ENCODE measurements around the gene WDR41.
A peak's percentile ranks its signal among the peaks of the same experiment; 100 is the strongest.

The WDR41 gene

DNA sequence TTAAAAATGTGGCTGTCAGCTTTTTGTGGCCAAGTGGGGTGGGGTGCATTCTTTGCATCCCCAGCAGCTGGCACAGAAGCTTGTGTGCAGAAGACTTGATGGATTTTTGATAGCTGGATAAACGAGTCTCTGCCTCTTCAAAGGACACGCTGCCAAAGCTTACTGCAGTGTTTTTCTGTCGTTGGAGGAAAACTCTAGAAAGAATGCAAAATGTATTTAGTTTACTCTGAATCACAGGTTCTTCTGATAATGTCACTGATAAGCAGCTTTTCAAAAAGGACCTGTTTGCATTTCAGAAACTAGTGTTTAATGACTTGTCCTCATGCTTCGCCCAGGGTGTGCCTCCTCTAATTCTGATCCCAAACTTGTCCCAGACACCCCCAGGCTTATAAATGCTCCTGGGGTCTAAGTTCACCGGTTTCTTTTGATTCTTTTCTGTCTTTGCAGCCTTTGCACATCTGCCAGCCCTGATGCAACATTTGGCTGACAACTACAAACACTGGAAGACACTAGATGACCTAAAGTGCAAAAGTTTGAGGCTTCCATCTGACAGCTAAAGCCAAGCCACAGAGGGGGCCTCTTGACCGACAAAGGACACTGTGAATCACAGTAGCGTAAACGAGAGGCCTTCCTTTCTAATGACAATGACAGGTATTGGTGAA is 66.0 kb downstream of the WDR41 start:
- Histone ChIP-seq H3K79me2 (ENCODE audit: control insufficient read depth, insufficient read depth, low read length, unreplicated experiment) (no peaks in the 10 kb centered on the region), H3K4me1 (ENCODE audit: control insufficient read depth, insufficient read depth, low read length, unreplicated experiment) (peaks cover 30% of the 10 kb centered on the region), H3K27me3 (ENCODE audit: insufficient read depth, low read length) (no peaks in the 10 kb centered on the region), H3K4me3 (ENCODE audit: low read depth, low read length) (no peak overlapping the region), H3K27ac (ENCODE audit: low read depth, low read length) (peak overlapping the region; percentile 69), H3K36me3 (ENCODE audit: insufficient read depth, low read length) (peaks cover 8% of the 10 kb centered on the region; the same call in 1 of the 2 replicates), H2AFZ (ENCODE audit: low read length, unreplicated experiment) (no peak overlapping the region)

GRCh38 chr5:77425420-77425819 is 66.7 kb downstream of the WDR41 start:
- H3K79me2 ChIP-seq (ENCODE audit: control insufficient read depth, insufficient read depth, low read length, unreplicated experiment), result no peaks in the 10 kb centered on the region
- no peak overlapping the region for H3K4me3 ChIP-seq (ENCODE audit: low read depth, low read length)
- H3K4me1 ChIP-seq (ENCODE audit: control insufficient read depth, insufficient read depth, low read length, unreplicated experiment), result peaks cover 25% of the 10 kb centered on the region
- no peaks in the 10 kb centered on the region for H3K27me3 ChIP-seq (ENCODE audit: insufficient read depth, low read length)
- H2AFZ ChIP-seq (ENCODE audit: low read length, unreplicated experiment), result no peak overlapping the region
- 0 out of 2 replicates have a peak, but pooled peaks cover 3% of the 10 kb centered on the region for H3K36me3 ChIP-seq (ENCODE audit: insufficient read depth, low read length)
- H3K27ac ChIP-seq (ENCODE audit: low read depth, low read length), result 0 out of 2 replicates have a peak overlapping the region, but pooled peaks have one; percentile 69

DNA sequence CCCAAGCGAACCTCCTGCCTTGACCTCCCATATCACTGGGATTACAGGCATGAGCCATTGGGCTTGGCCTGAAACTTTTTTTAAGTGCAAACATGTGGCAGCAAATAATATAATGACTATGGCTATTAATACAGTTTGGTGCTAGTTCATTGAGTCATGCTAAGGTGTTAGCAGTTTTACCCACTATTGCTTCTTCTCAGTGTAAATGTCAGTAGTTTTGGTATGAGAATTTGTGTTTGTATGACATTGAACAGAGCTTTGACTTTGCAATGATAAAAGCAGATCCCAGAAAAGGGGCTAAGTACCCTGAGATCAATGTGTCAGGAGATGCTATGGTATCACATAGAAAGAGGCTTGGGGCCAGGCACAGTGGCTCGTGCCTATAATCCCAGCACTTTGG is 67.2 kb downstream of the WDR41 start:
- Histone ChIP-seq H3K79me2 (ENCODE audit: control insufficient read depth, insufficient read depth, low read length, unreplicated experiment) (no peaks in the 10 kb centered on the region), H3K36me3 (ENCODE audit: insufficient read depth, low read length) (no peaks in the 10 kb centered on the region), H2AFZ (ENCODE audit: low read length, unreplicated experiment) (no peak overlapping the region), H3K27me3 (ENCODE audit: insufficient read depth, low read length) (no peaks in the 10 kb centered on the region), H3K27ac (ENCODE audit: low read depth, low read length) (no peak overlapping the region), H3K4me3 (ENCODE audit: low read depth, low read length) (no peak overlapping the region), H3K4me1 (ENCODE audit: control insufficient read depth, insufficient read depth, low read length, unreplicated experiment) (peaks cover 25% of the 10 kb centered on the region)

DNA sequence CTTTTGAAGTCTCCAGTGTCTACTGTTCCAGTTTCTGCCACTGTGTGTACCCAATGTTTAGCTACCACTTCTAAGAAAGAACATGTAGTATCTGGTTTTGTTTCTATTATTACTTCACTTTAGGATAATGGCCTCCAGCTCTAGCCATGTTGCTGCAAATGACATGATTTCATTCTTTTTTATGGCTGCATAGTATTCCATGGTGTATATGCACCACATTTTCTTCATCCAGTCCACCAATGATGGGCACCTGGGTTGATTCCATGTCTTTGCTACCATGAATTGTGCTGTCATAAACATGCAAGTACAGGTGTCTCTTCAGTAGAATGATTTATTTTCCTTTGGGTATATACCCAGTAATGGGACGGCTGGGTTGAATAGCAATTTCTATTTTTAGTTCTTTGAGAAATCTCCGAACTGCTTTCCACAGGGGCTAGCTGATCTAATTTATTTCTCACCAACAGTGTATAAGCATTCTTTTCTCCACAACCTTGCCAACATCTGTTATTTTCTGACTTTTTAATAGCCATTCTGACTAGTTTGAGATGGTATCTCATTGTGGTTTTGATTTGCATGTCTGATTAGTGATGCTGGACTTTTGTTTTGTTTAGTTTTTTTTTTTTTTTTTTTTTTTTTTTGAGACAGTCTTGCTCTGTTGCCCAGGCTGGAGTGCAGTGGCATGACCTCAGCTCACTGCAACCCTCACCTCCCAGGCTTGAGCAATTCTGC is 68.9 kb downstream of the WDR41 start:
- H2AFZ ChIP-seq (ENCODE audit: low read length, unreplicated experiment), result no peak overlapping the region
- H3K27ac ChIP-seq (ENCODE audit: low read depth, low read length), result no peak overlapping the region
- H3K36me3 ChIP-seq (ENCODE audit: insufficient read depth, low read length), result no peaks in the 10 kb centered on the region
- no peaks in the 10 kb centered on the region for H3K79me2 ChIP-seq (ENCODE audit: control insufficient read depth, insufficient read depth, low read length, unreplicated experiment)
- H3K4me3 ChIP-seq (ENCODE audit: low read depth, low read length), result no peak overlapping the region
- peaks cover 33% of the 10 kb centered on the region for H3K4me1 ChIP-seq (ENCODE audit: control insufficient read depth, insufficient read depth, low read length, unreplicated experiment)
- no peaks in the 10 kb centered on the region for H3K27me3 ChIP-seq (ENCODE audit: insufficient read depth, low read length)

DNA sequence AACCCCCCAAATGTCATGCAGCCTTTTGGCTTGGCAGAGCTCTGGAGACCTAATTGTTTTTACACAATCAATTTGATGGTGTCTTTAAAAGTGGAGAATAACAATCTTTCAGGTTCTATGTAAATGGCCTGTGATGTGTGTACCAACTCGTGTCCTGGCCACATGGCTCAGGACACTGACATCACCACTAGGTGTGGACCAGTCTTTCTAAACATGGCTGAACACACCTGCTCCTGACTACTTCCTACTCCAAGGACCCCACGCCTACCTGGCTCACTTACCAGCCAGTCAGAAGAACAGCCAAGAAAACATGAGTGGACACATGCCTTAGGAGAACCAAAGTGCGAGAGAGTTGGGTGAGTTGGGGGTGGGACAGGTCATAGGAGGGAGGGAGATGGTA is 71.2 kb downstream of the WDR41 start:
- Histone ChIP-seq H3K36me3 (ENCODE audit: insufficient read depth, low read length) (no peaks in the 10 kb centered on the region), H3K79me2 (ENCODE audit: control insufficient read depth, insufficient read depth, low read length, unreplicated experiment) (no peaks in the 10 kb centered on the region), H3K27me3 (ENCODE audit: insufficient read depth, low read length) (no peaks in the 10 kb centered on the region), H3K4me1 (ENCODE audit: control insufficient read depth, insufficient read depth, low read length, unreplicated experiment) (peaks cover 22% of the 10 kb centered on the region), H3K27ac (ENCODE audit: low read depth, low read length) (no peak overlapping the region), H2AFZ (ENCODE audit: low read length, unreplicated experiment) (no peak overlapping the region), H3K4me3 (ENCODE audit: low read depth, low read length) (no peak overlapping the region)

DNA sequence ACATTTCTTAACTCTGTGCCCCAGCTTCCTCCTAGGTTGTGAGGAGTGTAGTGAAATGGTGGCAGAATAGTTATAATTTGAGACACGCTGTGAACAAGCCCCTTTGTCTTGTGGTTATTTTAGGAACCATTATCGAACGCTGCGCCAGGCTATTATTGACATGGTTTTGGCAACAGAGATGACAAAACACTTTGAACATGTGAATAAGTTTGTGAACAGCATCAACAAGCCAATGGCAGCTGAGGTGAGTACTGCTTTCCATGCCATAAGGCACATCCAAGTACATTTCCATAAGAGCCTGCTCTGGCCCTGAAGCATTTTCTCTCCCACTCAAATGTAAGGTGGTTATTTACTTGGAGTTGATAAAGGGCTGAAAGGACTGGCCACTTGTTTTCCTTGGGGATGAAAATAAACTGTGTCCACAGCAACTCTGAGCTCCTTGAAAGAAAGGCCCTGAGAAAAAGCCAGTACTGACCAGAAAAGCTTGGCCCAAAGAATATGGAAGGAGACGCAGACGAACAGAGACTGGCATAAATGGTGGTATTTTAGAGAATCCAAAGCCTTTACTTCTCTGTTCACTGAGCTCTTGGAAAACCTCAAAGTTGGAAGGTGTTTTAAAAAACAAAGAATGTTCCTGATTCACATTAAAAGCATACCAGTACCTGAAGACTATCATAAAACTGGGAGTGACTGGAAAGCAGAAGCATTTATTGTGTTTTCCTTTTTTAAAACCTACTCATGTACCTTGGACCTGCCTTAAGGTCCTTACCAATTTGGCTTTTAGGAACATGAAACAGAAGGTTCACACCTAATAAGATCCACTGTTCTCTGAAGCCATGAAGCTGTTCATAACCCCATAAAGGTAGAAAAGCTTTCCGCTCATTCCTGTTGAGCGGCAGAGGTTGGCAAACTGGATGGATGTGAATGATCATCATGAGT is 72.2 kb downstream of the WDR41 start:
- Histone ChIP-seq H3K36me3 (ENCODE audit: insufficient read depth, low read length) (no peaks in the 10 kb centered on the region), H3K4me3 (ENCODE audit: low read depth, low read length) (no peak overlapping the region), H2AFZ (ENCODE audit: low read length, unreplicated experiment) (no peak overlapping the region), H3K4me1 (ENCODE audit: control insufficient read depth, insufficient read depth, low read length, unreplicated experiment) (peaks cover 21% of the 10 kb centered on the region), H3K27me3 (ENCODE audit: insufficient read depth, low read length) (no peaks in the 10 kb centered on the region), H3K79me2 (ENCODE audit: control insufficient read depth, insufficient read depth, low read length, unreplicated experiment) (no peaks in the 10 kb centered on the region), H3K27ac (ENCODE audit: low read depth, low read length) (no peak overlapping the region)

DNA sequence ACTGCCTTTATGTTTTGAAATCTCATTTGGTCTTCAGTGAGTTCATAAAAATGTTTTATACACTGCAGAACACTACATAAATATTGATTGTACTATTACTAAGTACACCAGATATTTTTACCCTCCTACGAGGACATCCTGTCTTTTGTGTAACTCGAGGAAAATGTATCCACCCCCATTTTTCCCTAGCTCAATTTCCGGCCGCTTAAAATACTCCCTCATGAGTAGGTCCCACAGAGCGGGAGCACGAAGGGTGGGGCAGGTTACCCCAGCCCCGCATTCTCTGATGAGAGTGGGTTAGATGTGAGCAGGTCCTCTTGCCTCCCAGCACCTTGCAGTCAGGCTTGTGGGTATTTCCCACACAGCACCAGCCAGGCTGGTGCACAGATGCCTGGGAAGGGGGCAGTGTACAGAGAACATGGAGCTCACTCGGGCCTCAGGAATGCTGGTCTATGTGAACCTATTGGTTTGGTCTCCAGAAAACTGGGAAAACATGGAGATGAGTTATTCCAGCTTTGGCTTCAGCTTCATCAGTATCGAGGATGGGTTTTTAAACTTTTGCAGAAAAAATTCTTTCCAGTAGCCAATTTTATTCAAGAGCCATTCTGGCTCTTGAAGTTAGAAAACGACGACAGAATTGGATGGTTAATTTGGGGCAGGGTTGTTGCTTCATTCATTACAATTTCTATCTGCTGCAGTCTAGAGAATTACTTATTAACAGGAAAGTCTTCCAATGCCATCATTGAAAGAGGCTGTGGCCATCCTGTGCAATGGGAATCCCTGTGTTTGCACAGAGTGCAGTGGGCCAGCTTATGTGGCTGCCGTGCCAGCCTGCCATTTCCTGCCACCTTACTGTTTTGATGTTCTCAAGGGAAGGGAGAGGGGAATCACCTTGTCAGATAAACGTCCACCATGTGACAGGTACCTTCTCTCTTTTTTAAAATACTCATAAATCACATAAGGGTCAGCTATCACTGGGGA is 73.2 kb downstream of the WDR41 start:
- no peaks in the 10 kb centered on the region for H3K27me3 ChIP-seq (ENCODE audit: insufficient read depth, low read length)
- peak overlapping the region; percentile 88 for H2AFZ ChIP-seq (ENCODE audit: low read length, unreplicated experiment)
- peak overlapping the region; percentile 90 for H3K27ac ChIP-seq (ENCODE audit: low read depth, low read length)

GRCh38 chr5:77418162-77418561 is 74.0 kb downstream of the WDR41 start:
- H3K27ac ChIP-seq (ENCODE audit: low read depth, low read length), result peak overlapping the region; percentile 90
- peaks cover 21% of the 10 kb centered on the region for H3K4me1 ChIP-seq (ENCODE audit: control insufficient read depth, insufficient read depth, low read length, unreplicated experiment)
- H3K79me2 ChIP-seq (ENCODE audit: control insufficient read depth, insufficient read depth, low read length, unreplicated experiment), result no peaks in the 10 kb centered on the region
- no peaks in the 10 kb centered on the region for H3K36me3 ChIP-seq (ENCODE audit: insufficient read depth, low read length)
- peak overlapping the region; percentile 59; the same call in 1 of the 2 replicates for H3K4me3 ChIP-seq (ENCODE audit: low read depth, low read length)
- no peaks in the 10 kb centered on the region for H3K27me3 ChIP-seq (ENCODE audit: insufficient read depth, low read length)
- peak overlapping the region; percentile 88 for H2AFZ ChIP-seq (ENCODE audit: low read length, unreplicated experiment)

More for the DNA sequence above, 73.2 kb downstream of the WDR41 start:
- Histone ChIP-seq H3K4me3 (ENCODE audit: low read depth, low read length) (peak overlapping the region; percentile 59), H3K4me1 (ENCODE audit: control insufficient read depth, insufficient read depth, low read length, unreplicated experiment) (peaks cover 21% of the 10 kb centered on the region), H3K36me3 (ENCODE audit: insufficient read depth, low read length) (no peaks in the 10 kb centered on the region), H3K79me2 (ENCODE audit: control insufficient read depth, insufficient read depth, low read length, unreplicated experiment) (no peaks in the 10 kb centered on the region)

- H3K27me3 ChIP-seq (ENCODE audit: insufficient read depth, low read length), result no peaks in the 10 kb centered on the region
- H2AFZ ChIP-seq (ENCODE audit: low read length, unreplicated experiment), result no peak overlapping the region
- H3K79me2 ChIP-seq (ENCODE audit: control insufficient read depth, insufficient read depth, low read length, unreplicated experiment), result no peaks in the 10 kb centered on the region
- no peaks in the 10 kb centered on the region for H3K36me3 ChIP-seq (ENCODE audit: insufficient read depth, low read length)
- H3K4me3 ChIP-seq (ENCODE audit: low read depth, low read length), result no peak overlapping the region
- no peak overlapping the region for H3K27ac ChIP-seq (ENCODE audit: low read depth, low read length)
- peaks cover 8% of the 10 kb centered on the region for H3K4me1 ChIP-seq (ENCODE audit: control insufficient read depth, insufficient read depth, low read length, unreplicated experiment)
Measured at GRCh38 chr5:77413049-77413448, 79.1 kb downstream of the WDR41 start.

Measured in ACC112 (cell line).